K562 (cell line): ENCODE measurements around the gene XPNPEP1. TPM values are rescaled to one million over a fixed set of nuclear protein-coding genes. Genes with fewer than 3 reads are reported as not detected.

Experiments used
- ATAC-seq: fragments of 200-7000 bp; cut with Tn5 transposase; 3 replicates; pipeline ENCODE4 v1.9.1; 2020; ENCODE audit warnings: moderate library complexity
- BruUV-seq: library from RNA; stranded (reverse); fragments of 400-500 nt; replicated peaks from 2 replicates; lab custom pipeline; 2021; lab: Mats Ljungman, UMichigan
- CTCF ChIA-PET: fragments of 300-600 bp; formaldehyde crosslinking; extraction: SDS; loops from one replicate; lab custom pipeline; 2021; ENCODE audit warnings: low intra/inter-chr PET ratio; lab: Yijun Ruan, JAX
- POLR2A ChIA-PET: fragments of 300-600, 350-650 bp; sonication (Branson Sonifier 250); formaldehyde crosslinking; extraction: SDS; loops from one replicate; lab custom pipeline; 2021; ENCODE audit warnings: antibody characterized with exemption, inconsistent platforms; lab: Yijun Ruan, JAX
- DNase-seq, 4 experiments: peaks; one replicate each; pipeline versions ENCODE4 v3.0.0 to v3.0.0-alpha.2; 2011 to 2018; ENCODE audit warnings: low spot score in 3 of 4, mixed read lengths in 3 of 4; ENCODE audit errors: extremely low read depth in 1 of 4
- FAIRE-seq: peaks from 2 replicates; lab custom pipeline; 2011; peaks lifted over from hg19 to GRCh38; lab: Jason Lieb, UNC
- H2AFZ ChIP-seq: 2 replicates; pipeline ENCODE4 v1.6.0; 2011; ENCODE audit warnings: low read depth, low read length, control low read depth, inconsistent platforms
- H3K27ac ChIP-seq: fragments of 200-600 bp; 3 replicates; pipeline ENCODE4 v1.8.0; 2011; ENCODE audit warnings: low read depth, mild to moderate bottlenecking, control low read depth, inconsistent platforms, low read length, moderate library complexity, mixed read lengths; ENCODE audit errors: extremely low read depth
- H3K27me3 ChIP-seq, 2 experiments: fragments of 300-600 bp in 1 of 2; 2 replicates in 1 of 2; 3 replicates in 1 of 2; pipeline versions ENCODE4 v1.6.0 to v1.8.0; 2011; ENCODE audit warnings: inconsistent platforms in 2 of 2, low read length in 2 of 2, mild to moderate bottlenecking in 1 of 2, mixed read lengths in 1 of 2, moderate library complexity in 1 of 2; ENCODE audit not compliant: control insufficient read depth in 2 of 2, insufficient read depth in 2 of 2
- H3K36me3 ChIP-seq: fragments of 300-600 bp; 3 replicates; pipeline ENCODE4 v1.8.0; 2011; ENCODE audit warnings: mild to moderate bottlenecking, low read length, inconsistent platforms; ENCODE audit not compliant: control insufficient read depth, insufficient read depth
- H3K4me1 ChIP-seq, 2 experiments: fragments of 200-600 bp in 1 of 2; replicated peaks in 1 of 2; 2 replicates in 1 of 2; 3 replicates in 1 of 2; pipeline versions ENCODE4 v1.5.1 to v1.8.0; 2011; ENCODE audit warnings: inconsistent platforms in 2 of 2, low read length in 2 of 2, mild to moderate bottlenecking in 1 of 2, mixed read lengths in 1 of 2, moderate library complexity in 1 of 2; ENCODE audit not compliant: control insufficient read depth in 2 of 2, insufficient read depth in 2 of 2
- H3K4me2 ChIP-seq: 2 replicates; pipeline ENCODE4 v1.6.1; 2011; ENCODE audit warnings: low read length, control low read depth, inconsistent platforms, mixed read lengths; ENCODE audit not compliant: insufficient read depth
- H3K4me3 ChIP-seq: fragments of 200-600 bp; sonication (generic), shearing (Covaris generic); 2 replicates; pipeline ENCODE4 v1.5.1; 2016; ENCODE audit warnings: control low read depth, inconsistent platforms
- H3K79me2 ChIP-seq: fragments of 200-600 bp; 3 replicates; pipeline ENCODE4 v1.8.0; 2011; ENCODE audit warnings: low read length, inconsistent platforms; ENCODE audit not compliant: control insufficient read depth, insufficient read depth
- H3K9ac ChIP-seq, 2 experiments: 2 replicates each; pipeline versions ENCODE4 v1.6.0 to v1.6.1; 2011; ENCODE audit warnings: low read depth in 2 of 2, low read length in 2 of 2, control low read depth in 1 of 2, inconsistent platforms in 1 of 2, mild to moderate bottlenecking in 1 of 2, mixed read lengths in 1 of 2; ENCODE audit not compliant: insufficient read depth in 1 of 2
- H3K9me1 ChIP-seq: one replicate; pipeline ENCODE4 v1.6.0; 2011; ENCODE audit warnings: inconsistent platforms, mild to moderate bottlenecking, low read length, moderate library complexity; ENCODE audit not compliant: control insufficient read depth, insufficient read depth
- H3K9me3 ChIP-seq: replicated peaks from 2 replicates; pipeline ENCODE4 v1.5.1; 2011; ENCODE audit warnings: low read depth, low read length, inconsistent platforms; ENCODE audit not compliant: control insufficient read depth, insufficient read depth
- H4K20me1 ChIP-seq: replicated peaks from 2 replicates; pipeline ENCODE4 v1.6.1; 2011; ENCODE audit warnings: low read length, inconsistent platforms, mixed read lengths; ENCODE audit not compliant: control insufficient read depth, insufficient read depth
- CBX5 ChIP-seq: IDR thresholded peaks from 2 replicates; pipeline ENCODE4 v1.6.1; 2014; ENCODE audit warnings: low read depth, borderline replicate concordance
- CEBPB ChIP-seq: fragments of 450-650 bp; IDR thresholded peaks from 2 replicates; pipeline ENCODE4 v1.6.1; 2016; ENCODE audit warnings: missing genetic modification characterization, missing compliant biosample characterization
- CHCHD3 ChIP-seq: fragments of 250-450 bp; sonication (Bioruptor Pico); IDR thresholded peaks from 2 replicates; pipeline ENCODE4 v2.1.2; 2022; ENCODE audit warnings: mild to moderate bottlenecking
- CREBBP ChIP-seq: IDR thresholded peaks from one replicate; pipeline ENCODE4 v1.6.1; 2012; ENCODE audit warnings: low read depth, mild to moderate bottlenecking, control low read depth, inconsistent platforms, low read length
- GATAD2A ChIP-seq: fragments of 450-650 bp; IDR thresholded peaks from 2 replicates; pipeline ENCODE4 v1.6.1; 2017
- GATAD2B ChIP-seq: fragments of 450-650 bp; IDR thresholded peaks from 2 replicates; pipeline ENCODE4 v1.6.1; 2017; ENCODE audit warnings: mild to moderate bottlenecking, borderline replicate concordance
- KDM5B ChIP-seq: fragments of 200-600 bp; sonication (generic); IDR thresholded peaks from 2 replicates; pipeline ENCODE4 v1.6.1; 2012; ENCODE audit warnings: low read depth, mild to moderate bottlenecking, moderate library complexity, low read length, control low read depth, inconsistent platforms; ENCODE audit not compliant: insufficient replicate concordance
- MED1 ChIP-seq: sonication (generic); formaldehyde crosslinking; IDR thresholded peaks from 2 replicates; pipeline ENCODE4 v1.8.1; 2023; ENCODE audit warnings: missing genetic modification reagents, borderline replicate concordance
- MXI1 ChIP-seq: IDR thresholded peaks from 2 replicates; pipeline ENCODE4 v1.6.1; 2011; ENCODE audit warnings: low read depth, mild to moderate bottlenecking, improper control_type of control experiment, low read length
- MYC ChIP-seq, 2 experiments: fragments of 250-450 bp in 1 of 2; sonication (Bioruptor Pico) in 1 of 2; IDR thresholded peaks; 2 replicates each; pipeline versions ENCODE4 v1.5.1 to v1.6.1; 2012 to 2021; ENCODE audit warnings: low read depth in 2 of 2, borderline replicate concordance in 1 of 2, improper control_type of control experiment in 1 of 2, low read length in 1 of 2, mild to moderate bottlenecking in 1 of 2, moderate library complexity in 1 of 2
- PCBP1 ChIP-seq: fragments of 200-400 bp; formaldehyde crosslinking; IDR thresholded peaks from 2 replicates; pipeline ENCODE4 v1.6.1; 2018; ENCODE audit warnings: mild to moderate bottlenecking, low read depth, low read length; ENCODE audit not compliant: poor library complexity, severe bottlenecking
- POLR2A ChIP-seq: fragments of 450-650 bp; conservative IDR thresholded peaks from 2 replicates; pipeline ENCODE4 v1.6.1; 2016
- SREBF2 ChIP-seq: sonication (generic); formaldehyde crosslinking; IDR thresholded peaks from 2 replicates; pipeline ENCODE4 v1.4.0; 2020; ENCODE audit warnings: mild to moderate bottlenecking, missing genetic modification reagents
- TAF7 ChIP-seq: fragments of 450-650 bp; IDR thresholded peaks from 2 replicates; pipeline ENCODE4 v1.6.1; 2016; ENCODE audit warnings: missing genetic modification characterization, missing compliant biosample characterization
- U2AF1 ChIP-seq: fragments of 200-400 bp; formaldehyde crosslinking; optimal IDR thresholded peaks from 2 replicates; pipeline ENCODE3; 2017; ENCODE audit warnings: mild to moderate bottlenecking, low read depth, low read length, moderate library complexity
- ZBTB7A ChIP-seq: IDR thresholded peaks from 2 replicates; pipeline ENCODE4 v1.6.1; 2011; ENCODE audit warnings: low read depth, mild to moderate bottlenecking, low read length, moderate library complexity, borderline replicate concordance; ENCODE audit not compliant: control insufficient read depth
- ZNF354B ChIP-seq: fragments of 250-450 bp; sonication (Bioruptor Pico); IDR thresholded peaks from 2 replicates; pipeline ENCODE4 v1.4.0; 2020
- ZSCAN32 ChIP-seq: fragments of 450-650 bp; formaldehyde crosslinking; IDR thresholded peaks from 2 replicates; pipeline ENCODE4 v1.4.0; 2020; ENCODE audit warnings: mild to moderate bottlenecking, moderate library complexity
- WGBS: fragments of 100-300 bp; shearing (Covaris generic); methylation state at CpG from one replicate; pipeline ENCODE4 v1.1.6; 2016; ENCODE audit warnings: low coverage, mixed read lengths; ENCODE audit not compliant: insufficient coverage; ENCODE audit errors: missing lambda C conversion rate; 5-methylcytosine and 5-hydroxymethylcytosine counted together
- in situ Hi-C: fragments of 300-500 bp; cut with MboI; formaldehyde crosslinking; loops from 4 replicates; pipeline ENCODE4 v1.15.0; 2018; ENCODE audit warnings: inconsistent platforms, mixed read lengths
- intact Hi-C: fragments of 100-400 bp; cut with micrococcal nuclease; formaldehyde crosslinking; loops from 2 replicates; pipeline ENCODE4 v1.14.2; 2022
- polyA plus RNA-seq, 8 experiments: library from polyadenylated mRNA; depleted of rRNA in 4 of 8; stranded (reverse) in 5 of 8; unstranded in 3 of 8; fragments of >200 nt; fragmentation: Nextera tagmentation in 2 of 8; fragmentation: Illumina TruSeq in 1 of 8; extraction: Ambion mirVana in 2 of 8; extraction: Trizol in 1 of 8; gene quantifications; 2 replicates each; pipeline versions ENCODE4 v1.2.1 to v1.2.3, GENCODE V29; 2011 to 2014; ENCODE audit warnings: inconsistent platforms in 1 of 8, missing spikeins in 1 of 8
- total RNA-seq, 7 experiments: library from RNA; depleted of rRNA in 6 of 7; stranded (reverse); fragments of >200 nt in 6 of 7; fragmentation: Illumina TruSeq in 2 of 7; extraction: Trizol in 2 of 7; gene quantifications; 2 replicates each; pipeline versions ENCODE4 v1.2.1 to v1.2.3, GENCODE V29; 2011 to 2021; ENCODE audit warnings: low replicate concordance in 1 of 7
- TF ChIP-seq, protein P1 (sequence below): sonication (generic); formaldehyde crosslinking; IDR thresholded peaks from 2 replicates; pipeline ENCODE4 v1.8.0; 2022; ENCODE audit warnings: mild to moderate bottlenecking, low read depth, missing genetic modification reagents
- TF ChIP-seq, protein P2 (sequence below): fragments of 450-650 bp; IDR thresholded peaks from 2 replicates; pipeline ENCODE4 v1.7.1; 2018; ENCODE audit warnings: mild to moderate bottlenecking, low read depth; ENCODE audit not compliant: partially characterized antibody

Gene XPNPEP1
- total and polyA plus RNA-seq, 9 of the 15 experiments (the other 6 are each of a cell fraction or from before 2014, with no cell fraction given) = 24.2 to 93.5 (median 40.1) TPM

DNA sequence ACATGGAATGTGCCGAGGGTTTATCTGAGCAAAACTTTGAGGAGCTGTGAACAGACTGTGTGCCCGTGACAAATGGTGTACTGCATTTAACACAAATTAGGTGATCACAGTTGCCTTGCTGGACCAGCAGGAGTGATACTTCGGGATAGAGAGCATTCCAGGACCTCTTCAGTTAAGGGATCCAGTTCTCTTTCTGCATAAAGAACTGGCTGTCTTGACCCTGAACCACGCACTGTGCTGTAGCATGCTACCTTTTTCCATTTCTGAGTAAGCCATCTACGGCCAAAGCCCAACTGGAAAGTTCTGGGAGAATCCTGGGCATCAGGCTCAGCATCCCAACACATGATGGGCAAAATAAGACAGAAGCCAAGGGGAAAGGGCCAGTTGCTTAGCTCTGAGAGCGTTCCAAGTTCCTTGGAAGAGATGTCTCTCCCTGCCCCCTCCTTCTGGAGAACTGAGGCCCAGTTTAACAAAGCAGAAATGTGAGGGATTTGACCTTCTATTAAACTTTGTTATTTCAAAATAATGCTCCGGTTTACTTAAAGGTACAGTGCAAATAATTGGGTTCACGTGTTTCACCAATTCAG, 46.5 kb upstream of the XPNPEP1 start:
- POLR2A ChIA-PET = no interaction called here
- no peaks in the 10 kb centered on the region for H3K79me2 ChIP-seq
- TF ChIP-seq MED1 (CRISPR knock-in tag) = no peak
- TF ChIP-seq MXI1 = no peak
- no peak for TF ChIP-seq ZSCAN32 (CRISPR knock-in tag)
- no peak for TF ChIP-seq CEBPB (tag)
- TF ChIP-seq SREBF2 (CRISPR knock-in tag) = no peak
- no peak for TF ChIP-seq CBX5
- TF ChIP-seq CHCHD3 (CRISPR knock-in tag) = no peak
- no peak for TF ChIP-seq ZNF354B (CRISPR knock-in tag)
- no peak for TF ChIP-seq U2AF1
- no peak for TF ChIP-seq GATAD2A
- TF ChIP-seq, protein P1, sequence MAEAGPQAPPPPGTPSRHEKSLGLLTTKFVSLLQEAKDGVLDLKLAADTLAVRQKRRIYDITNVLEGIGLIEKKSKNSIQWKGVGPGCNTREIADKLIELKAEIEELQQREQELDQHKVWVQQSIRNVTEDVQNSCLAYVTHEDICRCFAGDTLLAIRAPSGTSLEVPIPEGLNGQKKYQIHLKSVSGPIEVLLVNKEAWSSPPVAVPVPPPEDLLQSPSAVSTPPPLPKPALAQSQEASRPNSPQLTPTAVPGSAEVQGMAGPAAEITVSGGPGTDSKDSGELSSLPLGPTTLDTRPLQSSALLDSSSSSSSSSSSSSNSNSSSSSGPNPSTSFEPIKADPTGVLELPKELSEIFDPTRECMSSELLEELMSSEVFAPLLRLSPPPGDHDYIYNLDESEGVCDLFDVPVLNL (CRISPR knock-in tag) = no peak
- TF ChIP-seq GATAD2B = no peak
- no peak for TF ChIP-seq MYC (IDR thresholded peaks at IDR 0.05; ENCODE audit: low read depth, low read length)
- no peak for TF ChIP-seq MYC (CRISPR knock-in tag; IDR thresholded peaks at IDR 0.05; ENCODE audit: borderline replicate concordance, low read depth)
- TF ChIP-seq CREBBP = no peak
- no peak for TF ChIP-seq KDM5B
- TF ChIP-seq PCBP1 = no peak
- TF ChIP-seq, protein P2, sequence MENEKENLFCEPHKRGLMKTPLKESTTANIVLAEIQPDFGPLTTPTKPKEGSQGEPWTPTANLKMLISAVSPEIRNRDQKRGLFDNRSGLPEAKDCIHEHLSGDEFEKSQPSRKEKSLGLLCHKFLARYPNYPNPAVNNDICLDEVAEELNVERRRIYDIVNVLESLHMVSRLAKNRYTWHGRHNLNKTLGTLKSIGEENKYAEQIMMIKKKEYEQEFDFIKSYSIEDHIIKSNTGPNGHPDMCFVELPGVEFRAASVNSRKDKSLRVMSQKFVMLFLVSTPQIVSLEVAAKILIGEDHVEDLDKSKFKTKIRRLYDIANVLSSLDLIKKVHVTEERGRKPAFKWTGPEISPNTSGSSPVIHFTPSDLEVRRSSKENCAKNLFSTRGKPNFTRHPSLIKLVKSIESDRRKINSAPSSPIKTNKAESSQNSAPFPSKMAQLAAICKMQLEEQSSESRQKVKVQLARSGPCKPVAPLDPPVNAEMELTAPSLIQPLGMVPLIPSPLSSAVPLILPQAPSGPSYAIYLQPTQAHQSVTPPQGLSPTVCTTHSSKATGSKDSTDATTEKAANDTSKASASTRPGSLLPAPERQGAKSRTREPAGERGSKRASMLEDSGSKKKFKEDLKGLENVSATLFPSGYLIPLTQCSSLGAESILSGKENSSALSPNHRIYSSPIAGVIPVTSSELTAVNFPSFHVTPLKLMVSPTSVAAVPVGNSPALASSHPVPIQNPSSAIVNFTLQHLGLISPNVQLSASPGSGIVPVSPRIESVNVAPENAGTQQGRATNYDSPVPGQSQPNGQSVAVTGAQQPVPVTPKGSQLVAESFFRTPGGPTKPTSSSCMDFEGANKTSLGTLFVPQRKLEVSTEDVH = no peak
- TF ChIP-seq POLR2A = no peak
- TF ChIP-seq TAF7 (tag) = no peak
- TF ChIP-seq ZBTB7A = no peak
- no peak overlapping the region for H2AFZ ChIP-seq
- 66% methylated on average over 7 of the region's 8 CpGs for WGBS
- DNase-seq (no peak), ATAC-seq (no peak), FAIRE-seq (no peak)
- H3K4me2 ChIP-seq = no peak overlapping the region
- no TSS peak for BruUV-seq
- peaks cover 0 to 8% of the 10 kb centered on the region in 2 experiments; a peak in 2 of 5 replicates for H3K4me1 ChIP-seq
- H3K4me3 ChIP-seq = no peak overlapping the region
- intact Hi-C loops (no loop called here), in situ Hi-C loops (no loop called here)
- CTCF ChIA-PET = no interaction called here
- no peaks in the 10 kb centered on the region for H3K27me3 ChIP-seq
- no peaks in the 10 kb centered on the region for H3K9me3 ChIP-seq
- H3K27ac ChIP-seq = no peak overlapping the region
- no peaks in the 10 kb centered on the region for H4K20me1 ChIP-seq
- H3K9ac ChIP-seq = no peak overlapping the region
- H3K36me3 ChIP-seq = no peaks in the 10 kb centered on the region
- no peaks in the 10 kb centered on the region for H3K9me1 ChIP-seq
